HG02763 (cell line): ENCODE results near the gene CPN1.
"Not testable (repeated sequence)": the region's sequence is repeated elsewhere in the genome, so short reads cannot be mapped to it uniquely, and the experiment has no call there.

Source experiments
- ATAC-seq: cut with Tn5 transposase; IDR thresholded peaks from one replicate; pipeline ENCODE4 v1.9.1; 2021; ENCODE audit warnings: mild to moderate bottlenecking, moderate library complexity; ENCODE audit not compliant: unreplicated experiment

The CPN1 gene

DNA sequence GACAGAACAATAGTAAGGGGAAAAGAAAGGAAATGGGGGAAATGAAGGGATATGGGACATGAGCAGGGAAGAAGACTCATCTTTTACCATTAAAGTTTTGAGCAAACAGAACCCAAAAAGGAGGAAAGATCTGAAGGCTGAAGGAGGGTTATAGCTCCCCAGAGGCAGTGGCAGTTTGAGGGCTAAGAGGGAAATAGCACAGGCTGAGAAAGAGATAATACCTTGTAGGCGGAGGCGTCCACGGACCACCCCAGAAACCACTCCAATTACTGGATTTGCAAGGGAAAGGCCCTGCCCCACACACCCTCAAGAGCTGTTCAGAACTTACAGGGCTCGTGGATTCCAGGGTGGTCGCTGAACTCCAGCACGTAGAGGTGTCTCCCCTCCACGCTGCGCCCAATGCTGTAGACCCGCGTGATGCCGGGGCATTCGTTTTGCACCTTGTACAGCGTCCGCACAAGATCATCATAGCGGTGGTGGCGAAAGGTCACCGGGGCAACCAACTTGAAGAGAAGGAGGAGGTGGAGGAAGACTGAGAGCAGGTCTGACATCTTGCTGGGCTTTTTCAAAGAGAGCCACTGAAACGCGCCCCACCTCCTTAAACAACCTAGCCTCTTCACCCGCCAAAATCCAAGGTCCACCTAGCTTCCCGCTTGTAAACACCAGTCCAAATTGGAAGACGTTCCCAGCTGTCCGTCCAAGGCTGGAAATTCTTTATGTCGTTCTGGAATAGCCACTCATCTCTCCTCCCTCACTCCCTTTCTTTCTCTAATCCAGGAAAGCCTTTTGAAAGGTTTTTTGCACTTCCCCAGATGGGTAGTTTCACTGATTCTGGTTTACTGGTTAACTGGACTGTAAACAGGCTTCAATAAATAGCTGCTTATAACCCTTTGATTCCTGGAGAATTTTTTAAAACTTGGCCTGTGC lies at the start of gene CPN1:
Gene CPN1, minus strand, starts transcription at position 795 of the 927 bp plus-strand sequence. Its CDS starts 244 bp downstream, at position 551.
- no peak for ATAC-seq

GRCh38 chr10:100130831-100131230 lies 49.2 kb upstream of the CPN1 start:
- no peak for ATAC-seq

DNA sequence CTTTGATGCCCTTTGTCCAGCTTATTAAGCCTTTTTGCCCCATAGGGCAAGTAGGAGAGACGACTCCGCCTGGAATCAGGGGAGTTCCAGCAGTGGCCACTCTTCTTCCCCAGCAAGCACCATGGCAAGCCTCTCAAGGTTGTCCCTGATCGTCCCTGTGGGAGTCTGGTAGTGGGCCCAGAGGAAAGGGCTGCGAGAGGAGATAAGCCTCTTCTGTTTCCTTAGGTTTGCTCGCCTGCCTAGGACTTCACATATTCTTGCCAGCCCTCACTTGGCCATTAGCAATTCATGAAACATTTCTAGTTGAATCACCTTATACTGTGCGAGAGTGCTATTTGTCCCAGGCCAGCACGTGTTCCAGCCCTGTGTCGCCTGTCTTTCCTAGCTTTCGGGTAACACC lies 47.8 kb upstream of the CPN1 start:
- ATAC-seq: no peak

- ATAC-seq: no peak
Observed at GRCh38 chr10:100128951-100129350, 47.3 kb upstream of the CPN1 start.

DNA sequence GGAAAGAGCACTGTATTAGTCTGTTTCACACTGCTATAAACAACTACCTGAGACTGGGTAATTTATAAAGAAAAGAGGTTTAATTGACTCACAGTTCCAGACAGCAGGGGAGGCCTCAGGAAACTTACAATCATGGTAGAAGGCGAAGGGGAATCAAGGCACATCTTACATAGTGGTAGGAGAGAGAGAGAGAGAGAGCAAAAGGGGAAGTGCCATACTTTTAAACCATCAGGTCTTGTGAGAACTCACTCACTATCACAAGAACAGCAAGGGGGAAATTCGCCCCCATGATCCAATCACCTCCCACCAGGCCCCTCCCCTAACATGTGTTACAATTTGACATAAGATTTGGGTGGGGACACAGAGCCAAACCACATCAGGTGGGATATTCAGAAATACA lies 43.7 kb upstream of the CPN1 start:
- ATAC-seq: not testable (repeated sequence)

GRCh38 chr10:100124097-100124496 lies 42.4 kb upstream of the CPN1 start:
- ATAC-seq: no peak

GRCh38 chr10:100122780-100123179 lies 41.1 kb upstream of the CPN1 start:
- no peak for ATAC-seq

GRCh38 chr10:100120550-100120949 lies 38.9 kb upstream of the CPN1 start:
- no peak for ATAC-seq

- no peak for ATAC-seq
Observed at GRCh38 chr10:100119726-100120125, 38.1 kb upstream of the CPN1 start.

DNA sequence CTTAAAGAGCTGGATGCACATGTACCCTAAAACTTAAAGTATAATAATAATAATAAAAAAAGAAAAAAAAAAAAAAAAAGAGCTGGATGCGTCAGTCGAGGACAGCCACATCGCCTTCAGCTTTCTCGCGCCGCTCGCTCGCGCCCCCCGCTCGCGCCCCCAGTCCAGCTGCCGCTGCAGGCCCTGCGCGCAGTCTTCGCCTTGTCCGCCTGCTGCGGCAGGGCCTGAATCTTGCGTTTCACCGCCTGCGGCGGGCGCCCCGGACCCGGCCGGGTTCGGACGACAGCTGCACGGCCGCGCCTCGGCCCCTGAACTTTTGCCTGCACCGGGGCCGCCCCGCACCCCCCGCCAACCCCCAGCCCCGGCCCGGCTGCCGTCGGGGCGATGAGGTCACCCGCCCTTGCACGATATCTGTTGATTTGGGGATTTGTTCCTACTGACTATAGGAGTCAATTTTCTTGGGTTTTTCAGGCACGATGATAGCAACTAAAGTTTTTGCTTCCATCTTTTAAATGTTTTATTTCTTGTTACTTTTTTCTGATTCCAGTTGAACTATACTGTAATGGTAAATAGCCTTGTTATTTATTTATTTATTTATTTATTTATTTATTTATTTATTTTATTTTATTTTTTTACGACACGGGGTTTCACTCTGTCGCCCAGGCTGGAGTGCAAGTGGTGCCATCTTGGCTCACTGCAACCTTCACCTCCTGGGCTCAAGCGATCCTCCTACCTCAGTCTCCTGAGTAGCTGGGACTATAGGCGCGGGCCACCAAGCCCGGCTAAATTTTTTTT lies 33.5 kb upstream of the CPN1 start:
- ATAC-seq: no peak

- no peak for ATAC-seq
Observed at GRCh38 chr10:100114460-100114859, 32.8 kb upstream of the CPN1 start.

GRCh38 chr10:100109670-100110069 lies 28.0 kb upstream of the CPN1 start:
- ATAC-seq: no peak

GRCh38 chr10:100106865-100107264 lies 25.2 kb upstream of the CPN1 start:
- ATAC-seq: no peak

DNA sequence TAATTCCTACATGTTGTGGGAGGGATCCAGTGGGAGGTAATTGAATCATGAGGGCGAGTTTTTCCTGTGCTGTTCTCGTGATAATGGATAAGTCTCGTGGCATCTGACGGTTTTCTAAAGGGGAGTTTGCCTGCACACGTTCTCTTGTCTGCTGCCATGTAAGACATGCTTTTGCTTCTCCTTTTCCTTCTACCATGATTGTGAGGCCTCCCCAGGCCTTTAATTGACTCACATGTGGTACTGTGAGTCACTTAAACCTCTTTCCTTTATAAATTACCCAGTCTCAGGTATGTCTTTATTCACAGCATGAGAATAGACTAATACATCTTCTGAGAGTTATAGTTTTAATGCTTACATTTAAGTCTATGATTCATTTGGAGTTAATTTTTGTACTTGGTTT lies 22.6 kb upstream of the CPN1 start:
- ATAC-seq: no peak

GRCh38 chr10:100103581-100103980 lies 21.9 kb upstream of the CPN1 start:
- no peak for ATAC-seq

GRCh38 chr10:100101192-100102076 lies 19.8 kb upstream of the CPN1 start:
- no peak for ATAC-seq

GRCh38 chr10:100100651-100101184 lies 19.0 kb upstream of the CPN1 start:
- ATAC-seq: no peak

GRCh38 chr10:100089241-100089640 lies 7.6 kb upstream of the CPN1 start:
- no peak for ATAC-seq

- not testable (repeated sequence) for ATAC-seq
Observed at GRCh38 chr10:100086708-100087107, 5.0 kb upstream of the CPN1 start.

DNA sequence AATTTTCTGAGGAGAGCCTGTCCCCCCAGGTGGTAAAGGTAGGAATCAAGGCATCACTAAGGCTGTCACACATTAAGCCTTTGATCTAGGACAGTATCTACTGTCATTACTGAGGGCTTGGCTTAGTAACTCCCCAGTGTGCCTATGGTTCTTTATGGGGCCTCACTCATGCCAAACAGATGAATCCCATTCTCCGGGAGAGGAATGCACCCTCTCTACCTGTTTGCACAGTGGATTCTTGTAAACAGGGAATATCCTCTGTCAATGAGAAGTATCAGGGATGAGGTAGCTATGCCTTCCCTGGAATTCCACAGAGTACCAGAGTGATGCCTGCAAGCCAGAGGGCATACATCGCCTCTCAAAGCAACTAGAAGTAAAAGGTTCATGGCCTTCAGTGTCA lies 3.9 kb upstream of the CPN1 start:
- no peak for ATAC-seq

DNA sequence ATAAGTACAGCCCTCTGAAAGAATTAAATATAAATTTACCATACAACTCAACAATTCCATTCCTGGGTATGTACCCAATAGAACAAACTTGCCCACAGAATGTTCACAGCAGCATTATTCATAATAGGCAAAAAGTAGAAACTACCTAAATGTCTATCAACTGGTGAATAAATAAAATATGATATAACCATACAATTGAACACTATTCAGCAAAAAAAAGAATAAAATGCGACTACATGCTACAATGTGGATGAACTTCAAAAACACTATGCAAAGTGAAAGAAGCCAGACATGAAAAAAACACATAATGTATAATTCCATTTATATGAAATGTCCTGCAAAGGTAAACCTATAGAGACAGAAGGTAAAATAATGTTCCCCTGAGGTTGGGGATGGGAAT lies 2.0 kb upstream of the CPN1 start:
- ATAC-seq: no peak
